GM21723 (cell line): ENCODE data around the gene CLCC1.

Source experiments
- ATAC-seq: cut with Tn5 transposase; IDR thresholded peaks from one replicate; pipeline ENCODE4 v1.9.1; 2021; ENCODE audit warnings: mild to moderate bottlenecking, moderate library complexity; ENCODE audit not compliant: unreplicated experiment

Gene CLCC1

DNA sequence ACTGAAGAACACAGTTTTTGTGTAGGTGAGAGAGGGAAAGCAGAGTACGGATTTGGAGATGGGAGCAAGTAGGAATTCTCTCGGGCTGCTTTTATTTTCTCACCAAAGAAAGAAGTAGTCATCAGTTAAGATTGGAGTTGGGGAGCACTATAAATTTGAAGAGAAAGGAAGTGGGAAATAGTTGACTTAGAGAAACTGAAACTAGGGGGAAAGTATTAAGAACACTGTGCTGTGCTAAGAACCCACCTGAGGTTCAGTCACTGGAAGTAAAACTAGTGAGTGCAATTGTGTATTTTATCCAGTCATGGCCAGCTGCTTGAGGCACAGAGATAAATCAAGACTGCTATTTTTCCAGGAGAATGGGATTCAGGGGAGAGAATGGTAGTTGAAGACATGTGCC, 37.4 kb downstream of the CLCC1 start:
- ATAC-seq, result no peak

DNA sequence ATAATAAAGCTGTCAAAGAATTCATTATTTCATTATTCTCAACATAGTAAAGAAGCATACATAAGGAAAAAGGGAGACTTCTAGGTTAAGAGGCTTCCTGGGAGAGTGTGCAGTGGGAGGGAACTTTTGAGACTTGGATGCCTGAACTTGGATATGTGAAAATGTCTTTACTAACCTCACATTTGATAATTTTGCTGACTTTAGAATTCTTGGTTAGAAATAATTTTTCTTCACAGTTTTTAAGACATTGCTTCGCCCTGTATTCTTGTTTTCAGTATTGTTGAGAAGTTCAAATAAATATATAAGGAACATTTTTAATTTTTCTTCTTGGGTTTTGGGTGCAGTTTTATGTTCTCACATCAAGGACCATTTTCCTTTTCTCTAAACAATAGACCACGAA, 46.5 kb downstream of the CLCC1 start:
- no peak for ATAC-seq
